ENCODE data around the gene TTN. TPM values are rescaled to one million over a fixed set of nuclear protein-coding genes. Genes with fewer than 3 reads are reported as not detected.

Gene TTN
- total RNA-seq, 1 experiment from 2014 or later = 0.13 TPM

DNA sequence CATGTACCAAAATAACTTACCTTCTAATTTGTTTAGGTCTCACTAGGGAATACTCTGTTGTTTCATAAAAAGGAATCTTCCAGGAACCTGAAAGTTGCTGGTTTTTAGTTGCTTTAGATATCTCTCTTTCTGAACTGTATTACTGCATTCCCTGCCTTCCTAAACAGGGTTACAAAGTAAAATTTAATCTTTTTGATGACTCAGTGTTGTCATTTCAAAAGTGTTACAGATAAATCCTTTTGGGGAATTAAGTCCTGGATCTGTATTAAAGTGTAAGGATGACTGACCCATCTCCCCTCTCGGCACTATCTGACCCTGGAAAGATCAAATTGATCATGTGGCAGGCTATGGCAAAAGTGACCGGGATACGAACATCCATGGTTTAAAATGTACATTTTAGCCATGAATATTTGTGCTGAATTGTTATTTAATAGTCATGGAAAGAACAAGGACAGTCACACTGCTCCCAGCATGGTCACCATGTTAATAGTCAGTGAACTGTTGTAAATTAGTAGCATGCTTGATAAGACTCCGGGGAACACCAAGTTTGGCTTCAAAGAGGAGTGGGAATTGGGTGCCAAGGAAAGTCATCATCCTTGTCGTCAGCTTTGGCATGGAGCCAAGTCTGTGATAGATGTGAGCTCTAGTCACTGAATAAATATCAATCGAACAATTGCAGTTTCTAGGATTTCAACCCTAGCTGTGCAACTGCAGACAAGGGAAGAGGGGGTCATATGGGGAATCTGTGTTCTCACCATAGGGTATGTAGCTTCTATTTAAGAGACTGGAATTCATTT is 322.8 kb downstream of the TTN start:
- no TSS peak for BruUV-seq (replicated peaks)
- Histone ChIP-seq H3K36me3 (ENCODE audit: control insufficient read depth, insufficient read depth, low read length) (no peaks in the 10 kb centered on the region; the same call in 1 of the 2 replicates), H3K27ac (ENCODE audit: low read length) (no peak overlapping the region), H3K27me3 (ENCODE audit: control insufficient read depth, insufficient read depth, low read length) (no peaks in the 10 kb centered on the region), H3K4me1 (ENCODE audit: control insufficient read depth, insufficient read depth, low read length) (peaks cover 16% of the 10 kb centered on the region), H3K4me3 (ENCODE audit: low read depth in 2 of 2, low read length in 2 of 2) (no peak overlapping the region), H3K9me3 (ENCODE audit: control insufficient read depth, insufficient read depth, low read depth, low read length) (no peaks in the 10 kb centered on the region)
- in situ Hi-C loops (cut with HindIII; ENCODE audit: low pct_unique_long_range_greater_than_20kb, low sequenced_read_pairs) = no loop called here
- TF ChIP-seq SIN3A (IDR thresholded peaks at IDR 0.05; ENCODE audit: borderline replicate concordance, insufficient read depth, low read depth, low read length) (no peak), TCF7L2 (IDR thresholded peaks at IDR 0.05; ENCODE audit: low read depth, low read length) (no peak), POLR2AphosphoS5 (IDR thresholded peaks at IDR 0.05; ENCODE audit: low read depth, low read length) (no peak)
- TF ChIP-seq, protein P1, sequence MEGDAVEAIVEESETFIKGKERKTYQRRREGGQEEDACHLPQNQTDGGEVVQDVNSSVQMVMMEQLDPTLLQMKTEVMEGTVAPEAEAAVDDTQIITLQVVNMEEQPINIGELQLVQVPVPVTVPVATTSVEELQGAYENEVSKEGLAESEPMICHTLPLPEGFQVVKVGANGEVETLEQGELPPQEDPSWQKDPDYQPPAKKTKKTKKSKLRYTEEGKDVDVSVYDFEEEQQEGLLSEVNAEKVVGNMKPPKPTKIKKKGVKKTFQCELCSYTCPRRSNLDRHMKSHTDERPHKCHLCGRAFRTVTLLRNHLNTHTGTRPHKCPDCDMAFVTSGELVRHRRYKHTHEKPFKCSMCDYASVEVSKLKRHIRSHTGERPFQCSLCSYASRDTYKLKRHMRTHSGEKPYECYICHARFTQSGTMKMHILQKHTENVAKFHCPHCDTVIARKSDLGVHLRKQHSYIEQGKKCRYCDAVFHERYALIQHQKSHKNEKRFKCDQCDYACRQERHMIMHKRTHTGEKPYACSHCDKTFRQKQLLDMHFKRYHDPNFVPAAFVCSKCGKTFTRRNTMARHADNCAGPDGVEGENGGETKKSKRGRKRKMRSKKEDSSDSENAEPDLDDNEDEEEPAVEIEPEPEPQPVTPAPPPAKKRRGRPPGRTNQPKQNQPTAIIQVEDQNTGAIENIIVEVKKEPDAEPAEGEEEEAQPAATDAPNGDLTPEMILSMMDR (IDR thresholded peaks at IDR 0.05) = no peak
- TF ChIP-seq, protein P2, sequence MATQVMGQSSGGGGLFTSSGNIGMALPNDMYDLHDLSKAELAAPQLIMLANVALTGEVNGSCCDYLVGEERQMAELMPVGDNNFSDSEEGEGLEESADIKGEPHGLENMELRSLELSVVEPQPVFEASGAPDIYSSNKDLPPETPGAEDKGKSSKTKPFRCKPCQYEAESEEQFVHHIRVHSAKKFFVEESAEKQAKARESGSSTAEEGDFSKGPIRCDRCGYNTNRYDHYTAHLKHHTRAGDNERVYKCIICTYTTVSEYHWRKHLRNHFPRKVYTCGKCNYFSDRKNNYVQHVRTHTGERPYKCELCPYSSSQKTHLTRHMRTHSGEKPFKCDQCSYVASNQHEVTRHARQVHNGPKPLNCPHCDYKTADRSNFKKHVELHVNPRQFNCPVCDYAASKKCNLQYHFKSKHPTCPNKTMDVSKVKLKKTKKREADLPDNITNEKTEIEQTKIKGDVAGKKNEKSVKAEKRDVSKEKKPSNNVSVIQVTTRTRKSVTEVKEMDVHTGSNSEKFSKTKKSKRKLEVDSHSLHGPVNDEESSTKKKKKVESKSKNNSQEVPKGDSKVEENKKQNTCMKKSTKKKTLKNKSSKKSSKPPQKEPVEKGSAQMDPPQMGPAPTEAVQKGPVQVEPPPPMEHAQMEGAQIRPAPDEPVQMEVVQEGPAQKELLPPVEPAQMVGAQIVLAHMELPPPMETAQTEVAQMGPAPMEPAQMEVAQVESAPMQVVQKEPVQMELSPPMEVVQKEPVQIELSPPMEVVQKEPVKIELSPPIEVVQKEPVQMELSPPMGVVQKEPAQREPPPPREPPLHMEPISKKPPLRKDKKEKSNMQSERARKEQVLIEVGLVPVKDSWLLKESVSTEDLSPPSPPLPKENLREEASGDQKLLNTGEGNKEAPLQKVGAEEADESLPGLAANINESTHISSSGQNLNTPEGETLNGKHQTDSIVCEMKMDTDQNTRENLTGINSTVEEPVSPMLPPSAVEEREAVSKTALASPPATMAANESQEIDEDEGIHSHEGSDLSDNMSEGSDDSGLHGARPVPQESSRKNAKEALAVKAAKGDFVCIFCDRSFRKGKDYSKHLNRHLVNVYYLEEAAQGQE (IDR thresholded peaks at IDR 0.05; ENCODE audit: insufficient read depth in 1 of 2, low read depth in 2 of 2, low read length in 1 of 2) = no peak
- ATAC-seq (no peak), DNase-seq (ENCODE audit: low read depth, low spot score) (no peak)
- POLR2A ChIA-PET = no interaction called here
- CTCF ChIA-PET = no interaction called here
- intact Hi-C loops (cut with micrococcal nuclease; ENCODE audit: unreplicated experiment) = no loop called here

DNA sequence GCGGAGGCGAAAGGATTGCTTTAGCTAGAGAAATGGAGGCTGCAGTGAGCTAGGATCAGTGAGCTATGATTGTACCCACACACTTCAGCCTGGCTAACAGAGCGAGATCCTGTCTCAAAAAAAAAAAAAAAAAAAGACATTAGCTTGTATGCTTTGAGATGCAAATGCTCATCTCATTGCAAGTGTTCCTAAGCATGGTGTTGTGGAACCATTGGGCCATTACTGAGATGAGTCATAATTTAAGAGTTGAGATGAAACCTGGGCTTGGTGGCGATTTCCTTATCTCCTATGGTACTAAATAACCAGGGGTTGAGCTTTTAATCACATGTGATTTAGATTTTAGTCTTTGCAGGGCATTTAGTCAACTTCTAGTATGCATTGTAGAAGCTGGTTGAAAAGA is 324.8 kb downstream of the TTN start:
- no peak overlapping the region for H3K4me3 ChIP-seq (ENCODE audit: low read depth in 2 of 2, low read length in 2 of 2)
- H3K9me3 ChIP-seq (ENCODE audit: control insufficient read depth, insufficient read depth, low read depth, low read length) = no peaks in the 10 kb centered on the region
- no TSS peak for BruUV-seq (replicated peaks)
- peaks cover 25% of the 10 kb centered on the region for H3K4me1 ChIP-seq (ENCODE audit: control insufficient read depth, insufficient read depth, low read length)
- ChIA-PET POLR2A (interaction anchor here (0.6 to 0.7 kb wide), 2 partner anchors 25 to 206 kb away, joined by 3 to 6 read pairs; no protein-coding TSS in a partner anchor), CTCF (interaction anchor here (0.7 kb wide), 2 partner anchors 22 to 54 kb away, joined by 3 to 7 read pairs; no protein-coding TSS in a partner anchor)
- no peaks in the 10 kb centered on the region; the same call in 1 of the 2 replicates for H3K36me3 ChIP-seq (ENCODE audit: control insufficient read depth, insufficient read depth, low read length)
- DNase-seq (ENCODE audit: low read depth, low spot score) (no peak), ATAC-seq (no peak)
- in situ Hi-C loops (cut with HindIII; ENCODE audit: low pct_unique_long_range_greater_than_20kb, low sequenced_read_pairs) = no loop called here
- H3K27me3 ChIP-seq (ENCODE audit: control insufficient read depth, insufficient read depth, low read length) = no peaks in the 10 kb centered on the region
- H3K27ac ChIP-seq (ENCODE audit: low read length) = no peak overlapping the region
- TF ChIP-seq, protein P2 (IDR thresholded peaks at IDR 0.05; ENCODE audit: insufficient read depth in 1 of 2, low read depth in 2 of 2, low read length in 1 of 2) = no peak
- TF ChIP-seq, protein P1 (IDR thresholded peaks at IDR 0.05) = no peak
- TF ChIP-seq TCF7L2 (IDR thresholded peaks at IDR 0.05; ENCODE audit: low read depth, low read length) (no peak), POLR2AphosphoS5 (IDR thresholded peaks at IDR 0.05; ENCODE audit: low read depth, low read length) (no peak), SIN3A (IDR thresholded peaks at IDR 0.05; ENCODE audit: borderline replicate concordance, insufficient read depth, low read depth, low read length) (no peak)
- intact Hi-C loops (cut with micrococcal nuclease; ENCODE audit: unreplicated experiment) = no loop called here

All from Panc1 (cell line).